Vagina (tissue), 2 donors: ENCODE results near the gene PINK1. TPM values are rescaled to one million over a fixed set of nuclear protein-coding genes. Genes with fewer than 3 reads are reported as not detected.

Source experiments
- DNase-seq, 2 donors: peaks; one replicate each; pipeline ENCODE4 v3.0.0-alpha.2; 2017; ENCODE audit errors: extremely low spot score in 2 of 2
- H3K27ac ChIP-seq: fragments of 200-600 bp; sonication (generic); one replicate; pipeline ENCODE4 v1.5.1; 2019
- H3K27me3 ChIP-seq: fragments of 200-600 bp; sonication (generic); one replicate; pipeline ENCODE4 v1.5.1; 2019
- H3K36me3 ChIP-seq, 2 donors: fragments of 200-600 bp; sonication (generic); one replicate each; pipeline ENCODE4 v1.5.1; 2017 to 2019
- H3K4me1 ChIP-seq: fragments of 200-600 bp; sonication (generic); one replicate; pipeline ENCODE4 v1.5.1; 2019
- H3K4me3 ChIP-seq, 2 donors: fragments of 200-600 bp; sonication (generic); 1 replicate in 1 of 2; 2 replicates in 1 of 2; pipeline ENCODE4 v1.5.1; 2016 to 2019
- H3K9me3 ChIP-seq: fragments of 200-600 bp; sonication (generic); one replicate; pipeline ENCODE4 v1.5.1; 2019
- POLR2A ChIP-seq, 2 donors: fragments of 450-650 bp; IDR thresholded peaks; one replicate each; pipeline ENCODE4 v1.6.1; 2017; ENCODE audit warnings: antibody characterized with exemption in 2 of 2, mild to moderate bottlenecking in 2 of 2, moderate library complexity in 2 of 2
- POLR2AphosphoS5 ChIP-seq, 2 donors: sonication (generic); formaldehyde crosslinking; IDR thresholded peaks; one replicate each; pipeline ENCODE4 v1.9.0; 2017; ENCODE audit warnings: antibody characterized with exemption in 2 of 2, mild to moderate bottlenecking in 2 of 2, low read depth in 1 of 2; ENCODE audit not compliant: insufficient read depth in 1 of 2
- intact Hi-C: fragments of 100-400 bp; cut with DNase I; formaldehyde crosslinking; loops from one replicate; pipeline ENCODE4 v1.15.1; 2023
- total RNA-seq: library from RNA; depleted of rRNA; stranded (reverse); fragments of >200 nt; gene quantifications from one replicate; pipeline ENCODE4 v1.2.3, GENCODE V29; 2016
- TF ChIP-seq, protein P1 (sequence below), 3 experiments: fragments of 450-650 bp in 2 of 3; fragments of 200-600 bp in 1 of 3; sonication (generic) in 1 of 3; IDR thresholded peaks; one replicate each; pipeline ENCODE4 v1.5.1; 2017 to 2019; ENCODE audit warnings: antibody characterized with exemption in 3 of 3, mild to moderate bottlenecking in 2 of 3, moderate library complexity in 2 of 3

The PINK1 gene
- total RNA-seq, 1 donor from 2014 or later: 113 TPM

DNA sequence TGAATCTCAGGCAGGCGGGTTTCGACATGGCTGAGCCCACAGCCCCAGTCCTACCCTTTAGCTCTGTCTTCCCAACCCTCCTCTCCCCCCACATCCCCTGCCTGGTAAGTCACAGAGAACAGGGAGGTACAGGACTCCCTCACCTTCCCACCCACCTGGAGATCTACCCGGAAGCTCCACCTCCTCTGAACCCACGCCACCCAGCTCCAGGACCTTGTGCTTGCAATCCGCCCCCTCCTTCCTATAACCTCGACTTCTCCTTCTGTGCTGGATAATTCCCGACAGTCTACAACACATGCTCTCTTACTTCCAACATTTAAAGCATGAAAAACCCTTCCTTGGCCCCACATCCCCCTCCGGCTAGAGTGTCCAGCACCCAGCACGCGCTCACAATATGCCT is 62.3 kb downstream of the PINK1 start:
- Histone ChIP-seq H3K4me3 (no peak overlapping the region), H3K9me3 (no peaks in the 10 kb centered on the region), H3K27ac (no peak overlapping the region), H3K4me1 (peaks cover 27% of the 10 kb centered on the region), H3K36me3 (no peaks in the 10 kb centered on the region), H3K27me3 (no peaks in the 10 kb centered on the region)
- intact Hi-C loops: no loop called here
- no peak for DNase-seq
- TF ChIP-seq POLR2AphosphoS5 (IDR thresholded peaks at IDR 0.05; ENCODE audit: insufficient read depth in 1 of 2, low read depth in 1 of 2) (no peak), POLR2A (IDR thresholded peaks at IDR 0.05) (no peak)
- TF ChIP-seq, protein P1, sequence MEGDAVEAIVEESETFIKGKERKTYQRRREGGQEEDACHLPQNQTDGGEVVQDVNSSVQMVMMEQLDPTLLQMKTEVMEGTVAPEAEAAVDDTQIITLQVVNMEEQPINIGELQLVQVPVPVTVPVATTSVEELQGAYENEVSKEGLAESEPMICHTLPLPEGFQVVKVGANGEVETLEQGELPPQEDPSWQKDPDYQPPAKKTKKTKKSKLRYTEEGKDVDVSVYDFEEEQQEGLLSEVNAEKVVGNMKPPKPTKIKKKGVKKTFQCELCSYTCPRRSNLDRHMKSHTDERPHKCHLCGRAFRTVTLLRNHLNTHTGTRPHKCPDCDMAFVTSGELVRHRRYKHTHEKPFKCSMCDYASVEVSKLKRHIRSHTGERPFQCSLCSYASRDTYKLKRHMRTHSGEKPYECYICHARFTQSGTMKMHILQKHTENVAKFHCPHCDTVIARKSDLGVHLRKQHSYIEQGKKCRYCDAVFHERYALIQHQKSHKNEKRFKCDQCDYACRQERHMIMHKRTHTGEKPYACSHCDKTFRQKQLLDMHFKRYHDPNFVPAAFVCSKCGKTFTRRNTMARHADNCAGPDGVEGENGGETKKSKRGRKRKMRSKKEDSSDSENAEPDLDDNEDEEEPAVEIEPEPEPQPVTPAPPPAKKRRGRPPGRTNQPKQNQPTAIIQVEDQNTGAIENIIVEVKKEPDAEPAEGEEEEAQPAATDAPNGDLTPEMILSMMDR (IDR thresholded peaks at IDR 0.05): no peak

DNA sequence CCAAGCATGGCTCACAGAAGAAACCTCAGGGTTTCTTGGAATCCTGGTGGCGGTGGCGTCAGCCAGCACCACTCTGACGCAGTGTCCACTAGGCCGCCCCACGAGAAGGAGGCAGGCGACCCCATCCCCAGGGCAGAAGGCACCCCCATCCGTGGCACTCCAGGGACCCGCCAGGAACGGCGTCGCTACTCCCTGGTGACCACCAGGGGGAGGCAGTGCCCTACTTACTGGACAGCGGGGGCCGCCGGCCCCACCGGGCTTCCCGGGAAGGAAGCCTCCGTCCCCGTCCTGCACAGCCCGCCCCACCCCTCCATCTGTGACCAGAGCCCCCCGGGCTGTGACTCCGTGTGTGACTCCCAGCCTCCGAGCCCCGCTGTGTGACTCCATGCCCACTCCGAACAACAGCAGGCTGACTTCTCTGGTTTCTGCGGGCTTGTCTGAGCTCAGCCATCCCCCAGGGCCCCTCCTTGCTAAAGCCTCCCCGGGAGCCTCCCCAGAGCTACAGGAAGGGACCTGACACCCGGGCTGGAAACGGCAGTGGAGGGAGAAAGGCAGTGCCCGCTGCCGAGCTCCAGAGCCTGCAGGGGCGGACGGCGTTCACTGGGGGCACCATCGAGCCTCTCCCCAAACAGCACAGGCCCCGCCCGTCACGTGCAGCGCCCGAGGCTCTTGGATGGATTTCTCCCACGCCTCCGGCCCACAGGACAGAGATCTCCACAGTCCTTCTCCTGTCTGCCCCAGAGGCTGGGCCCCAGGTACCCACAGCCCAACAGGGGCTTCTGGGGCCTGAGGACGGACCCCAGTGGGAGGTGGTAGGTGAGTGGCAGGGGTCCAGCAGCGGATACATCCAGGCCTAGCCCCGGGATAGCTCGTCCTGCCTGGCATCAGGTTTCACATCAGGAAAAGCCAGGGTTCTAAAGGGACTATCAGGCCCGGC is 63.4 kb downstream of the PINK1 start:
- Histone ChIP-seq H3K4me1 (peaks cover 27% of the 10 kb centered on the region), H3K4me3 (peak overlapping the region; percentile 44 to 62), H3K9me3 (no peaks in the 10 kb centered on the region), H3K27ac (peak overlapping the region; percentile 82), H3K36me3 (no peaks in the 10 kb centered on the region), H3K27me3 (no peaks in the 10 kb centered on the region)
- DNase-seq: peak in 1 of 2 donors; percentile 94
- TF ChIP-seq, protein P1 (IDR thresholded peaks at IDR 0.05): peak; percentile 67 to 93 (median 70)
- peak; percentile 43 to 83 for TF ChIP-seq POLR2AphosphoS5 (IDR thresholded peaks at IDR 0.05; ENCODE audit: insufficient read depth in 1 of 2, low read depth in 1 of 2)
- TF ChIP-seq POLR2A (IDR thresholded peaks at IDR 0.05): peak in 1 of 2 donors; percentile 12
- intact Hi-C loops: no loop called here

DNA sequence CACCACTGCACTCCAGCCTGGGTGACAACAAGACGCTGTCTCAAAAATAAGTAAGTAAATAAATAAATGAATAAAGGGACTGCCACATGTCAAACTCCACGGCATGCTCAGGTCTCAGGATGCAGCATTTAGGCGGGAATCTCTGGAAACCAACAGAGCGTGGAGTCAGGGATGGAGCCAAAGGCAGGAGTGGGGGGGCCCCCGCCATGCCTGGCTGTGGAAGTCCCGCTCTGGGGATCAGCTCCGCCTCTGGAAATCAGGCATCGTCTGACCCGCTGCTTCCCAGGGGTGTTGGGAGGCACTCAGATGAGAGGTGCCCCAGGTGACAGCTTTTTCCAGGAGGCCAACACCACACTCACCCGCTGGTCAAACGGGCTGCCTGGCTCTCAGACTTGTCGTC is 64.3 kb downstream of the PINK1 start:
- peak overlapping the region; percentile 82 for H3K27ac ChIP-seq
- TF ChIP-seq POLR2AphosphoS5 (IDR thresholded peaks at IDR 0.05; ENCODE audit: insufficient read depth in 1 of 2, low read depth in 1 of 2): no peak
- no peak for TF ChIP-seq POLR2A (IDR thresholded peaks at IDR 0.05)
- TF ChIP-seq, protein P1 (IDR thresholded peaks at IDR 0.05): no peak
- intact Hi-C loops: no loop called here
- peaks cover 27% of the 10 kb centered on the region for H3K4me1 ChIP-seq
- no peak for DNase-seq
- no peak overlapping the region for H3K4me3 ChIP-seq
- no peaks in the 10 kb centered on the region for H3K9me3 ChIP-seq
- H3K27me3 ChIP-seq: no peaks in the 10 kb centered on the region
- no peaks in the 10 kb centered on the region for H3K36me3 ChIP-seq

DNA sequence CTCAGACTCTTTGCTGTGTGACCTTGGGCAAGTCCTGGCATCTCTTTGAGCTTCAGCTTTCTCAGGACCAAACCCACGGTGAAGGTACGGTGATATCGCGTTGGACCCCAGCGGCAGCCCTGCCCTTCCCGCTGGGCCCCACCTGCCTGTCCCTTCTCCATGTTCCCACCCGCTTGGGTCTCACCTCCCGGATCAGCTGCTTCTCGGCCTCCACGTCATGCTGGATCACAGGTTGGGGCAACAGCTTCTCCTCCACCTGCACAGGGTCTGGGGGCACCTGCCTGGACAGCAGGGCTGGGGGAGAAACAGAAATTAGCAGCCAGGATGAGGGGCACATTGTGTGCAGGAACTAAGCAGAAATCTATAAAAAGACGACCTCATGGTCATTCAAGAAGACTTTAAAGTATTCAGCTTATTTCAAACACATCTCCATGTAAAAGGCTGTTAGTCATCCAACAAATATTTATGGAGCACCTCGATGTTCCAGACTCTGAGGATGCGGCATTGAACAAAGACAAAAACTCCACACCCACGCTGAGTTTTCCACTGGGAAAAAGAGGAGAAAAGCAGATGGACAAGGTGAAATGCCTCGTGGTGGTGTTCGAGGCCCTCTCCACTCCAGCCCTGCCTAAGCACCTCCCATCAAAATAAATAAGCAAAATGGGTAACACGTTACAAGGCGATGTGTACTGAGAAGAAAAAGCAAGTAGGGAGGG is 65.1 kb downstream of the PINK1 start:
- H3K27ac ChIP-seq: peak overlapping the region; percentile 82
- TF ChIP-seq POLR2AphosphoS5 (IDR thresholded peaks at IDR 0.05; ENCODE audit: insufficient read depth in 1 of 2, low read depth in 1 of 2) (peak; percentile 36 to 47), POLR2A (IDR thresholded peaks at IDR 0.05) (no peak)
- TF ChIP-seq, protein P1 (IDR thresholded peaks at IDR 0.05): no peak

More for the DNA sequence above, 65.1 kb downstream of the PINK1 start:
- no peaks in the 10 kb centered on the region for H3K9me3 ChIP-seq
- no peak for DNase-seq
- no peaks in the 10 kb centered on the region for H3K27me3 ChIP-seq
- H3K4me1 ChIP-seq: peaks cover 27% of the 10 kb centered on the region
- no peaks in the 10 kb centered on the region for H3K36me3 ChIP-seq
- H3K4me3 ChIP-seq: no peak overlapping the region
- intact Hi-C loops: no loop called here
